GM18867 (cell line): ENCODE results near the gene OR1S2.
"Not testable (repeated sequence)": the region's sequence is repeated elsewhere in the genome, so short reads cannot be mapped to it uniquely, and the experiment has no call there.

Experiments used
- ATAC-seq: cut with Tn5 transposase; IDR thresholded peaks from one replicate; pipeline ENCODE4 v1.9.1; 2021; ENCODE audit warnings: mild to moderate bottlenecking, moderate library complexity; ENCODE audit not compliant: unreplicated experiment

Gene OR1S2

GRCh38 chr11:58204042-58204441 lies at the start of gene OR1S2:
Gene OR1S2, minus strand, starts transcription at chr11:58204142. Its CDS starts 0 bp downstream, at chr11:58204142.
- no peak for ATAC-seq

GRCh38 chr11:58243954-58244353 lies 40.0 kb upstream of the OR1S2 start:
- no peak for ATAC-seq

GRCh38 chr11:58227956-58228615 lies 24.1 kb upstream of the OR1S2 start:
- ATAC-seq: no peak

GRCh38 chr11:58222721-58223120 lies 18.8 kb upstream of the OR1S2 start:
- ATAC-seq: no peak

- ATAC-seq: no peak
Observed at GRCh38 chr11:58216476-58216875, 12.5 kb upstream of the OR1S2 start.

- not testable (repeated sequence) for ATAC-seq
Observed at GRCh38 chr11:58212420-58212819, 8.5 kb upstream of the OR1S2 start, which contains the start of gene OR1S1. Gene OR1S1, plus strand, starts transcription at chr11:58212720.

GRCh38 chr11:58199271-58199670 lies 4.7 kb downstream of the OR1S2 start:
- ATAC-seq: no peak

- ATAC-seq: no peak
Observed at GRCh38 chr11:58195939-58196338, 8.0 kb downstream of the OR1S2 start.

GRCh38 chr11:58193391-58193790 lies 10.6 kb downstream of the OR1S2 start:
- no peak for ATAC-seq

- no peak for ATAC-seq
Observed at GRCh38 chr11:58192229-58192628, 11.7 kb downstream of the OR1S2 start.

- ATAC-seq: no peak
Observed at GRCh38 chr11:58188770-58189169, 15.2 kb downstream of the OR1S2 start, which contains the start of gene OR9Q2. Gene OR9Q2, plus strand, starts transcription at chr11:58189070. Its CDS starts 1,421 bp downstream, at chr11:58190491.

- ATAC-seq: no peak
Observed at GRCh38 chr11:58186938-58187337, 17.0 kb downstream of the OR1S2 start.

- ATAC-seq: no peak
Observed at GRCh38 chr11:58179648-58180047, 24.3 kb downstream of the OR1S2 start.

- no peak for ATAC-seq
Observed at GRCh38 chr11:58178444-58178843, 25.5 kb downstream of the OR1S2 start.

GRCh38 chr11:58177409-58178054 lies 26.4 kb downstream of the OR1S2 start:
- no peak for ATAC-seq

- ATAC-seq: no peak
Observed at GRCh38 chr11:58165504-58166106, 38.3 kb downstream of the OR1S2 start.

GRCh38 chr11:58164990-58165389 lies 39.0 kb downstream of the OR1S2 start:
- ATAC-seq: no peak

- no peak for ATAC-seq
Observed at GRCh38 chr11:58164389-58164788, 39.6 kb downstream of the OR1S2 start.
